GM18520 (cell line): ENCODE measurements around the gene PBOV1.
"Not testable (repeated sequence)": the region's sequence is repeated elsewhere in the genome, so short reads cannot be mapped to it uniquely, and the experiment has no call there.

Experiments
- ATAC-seq: cut with Tn5 transposase; IDR thresholded peaks from one replicate; pipeline ENCODE4 v1.9.1; 2021; ENCODE audit not compliant: unreplicated experiment

PBOV1 gene

GRCh38 chr6:138239774-138240173, 21.5 kb upstream of the PBOV1 start:
- no peak for ATAC-seq

DNA sequence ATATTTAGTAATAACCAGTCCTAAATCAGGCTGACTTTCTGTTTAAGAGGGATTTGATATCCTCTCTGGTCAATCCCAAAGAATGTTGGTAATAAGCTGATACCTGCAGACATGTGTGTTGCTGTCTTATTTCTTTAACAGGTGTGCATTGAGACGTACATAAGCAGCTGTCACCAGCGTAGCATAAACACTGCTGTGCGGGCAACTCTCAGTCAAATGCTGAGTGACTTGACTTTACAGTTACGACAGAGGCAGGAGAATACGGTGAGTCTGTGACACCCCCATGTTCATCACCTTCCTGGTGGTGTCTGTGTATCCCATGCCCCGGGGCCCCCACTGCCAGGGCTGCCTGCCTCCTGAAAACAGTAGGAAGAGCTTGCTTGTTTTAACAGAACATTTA, 20.1 kb upstream of the PBOV1 start:
- no peak for ATAC-seq

DNA sequence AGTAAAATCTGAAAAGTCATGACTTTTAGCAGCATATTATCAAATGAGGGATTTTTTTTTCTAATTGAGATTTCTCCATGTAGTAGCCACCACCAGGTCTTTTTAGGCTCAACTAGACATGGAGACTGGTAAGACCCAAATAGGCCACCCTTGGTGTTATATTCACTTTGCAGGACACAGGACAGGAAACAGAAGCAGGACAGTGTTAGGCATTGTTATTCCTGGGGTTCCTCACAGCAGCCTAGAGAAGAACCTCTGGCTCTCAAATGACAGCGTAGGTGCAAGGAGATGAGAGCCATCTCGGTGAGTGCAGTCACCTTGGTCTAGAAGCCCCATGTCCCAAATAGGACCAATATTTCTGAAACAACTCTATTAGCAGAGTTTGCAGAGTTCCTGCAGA, 19.2 kb upstream of the PBOV1 start:
- ATAC-seq = no peak

- ATAC-seq = no peak
Observed at GRCh38 chr6:138235693-138236092, 17.4 kb upstream of the PBOV1 start.

DNA sequence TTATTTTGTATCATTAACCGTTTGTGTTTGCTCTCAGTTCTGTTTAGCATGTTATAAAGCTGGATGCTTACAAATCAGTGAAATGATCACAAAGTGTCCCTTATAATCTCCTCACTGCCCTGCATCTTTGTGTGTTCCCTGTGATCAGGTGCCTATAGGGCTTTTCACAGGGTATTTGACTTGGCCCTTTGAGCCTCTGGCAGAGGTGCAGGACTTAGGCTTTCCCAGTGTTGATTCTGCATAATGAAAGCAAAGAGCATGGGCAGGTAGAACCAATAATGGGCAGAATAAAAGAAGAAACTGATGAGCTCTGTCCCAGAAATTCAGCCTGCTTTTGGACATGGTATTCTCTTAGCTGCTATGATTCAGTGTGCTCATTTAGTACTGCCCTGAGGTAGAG, 16.9 kb upstream of the PBOV1 start:
- no peak for ATAC-seq

- no peak for ATAC-seq
Observed at GRCh38 chr6:138234363-138234762, 16.1 kb upstream of the PBOV1 start.

- ATAC-seq = no peak
Observed at GRCh38 chr6:138231381-138231886, 13.1 kb upstream of the PBOV1 start.

- no peak for ATAC-seq
Observed at GRCh38 chr6:138230759-138231380, 12.6 kb upstream of the PBOV1 start.

- no peak for ATAC-seq
Observed at GRCh38 chr6:138230221-138230620, 11.9 kb upstream of the PBOV1 start.

DNA sequence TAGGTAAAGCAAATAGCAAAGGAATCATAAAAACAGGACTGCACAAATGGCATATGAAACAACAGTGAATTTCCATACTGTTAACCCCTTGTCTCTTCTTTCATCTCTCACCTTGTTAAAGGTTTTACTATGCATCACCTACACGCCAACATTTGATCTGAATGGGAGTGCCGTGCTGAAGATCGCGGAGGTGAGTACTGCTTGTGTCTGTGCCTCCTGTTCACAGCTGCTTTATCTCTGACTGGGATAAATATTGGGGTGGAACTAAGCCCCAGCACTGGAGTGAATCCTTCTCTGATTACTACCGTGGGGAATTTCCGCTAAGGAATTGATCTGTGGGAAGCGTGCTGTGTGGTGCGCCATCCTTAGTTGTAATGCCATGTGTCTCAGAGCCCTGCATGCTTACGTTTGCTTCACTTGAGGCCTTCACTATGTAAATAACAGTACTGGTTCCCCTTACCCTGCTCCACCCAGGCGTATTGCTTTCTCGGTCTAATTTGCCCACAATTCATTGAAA, 11.4 kb upstream of the PBOV1 start:
- no peak for ATAC-seq

GRCh38 chr6:138229072-138229471, 10.8 kb upstream of the PBOV1 start:
- no peak for ATAC-seq

DNA sequence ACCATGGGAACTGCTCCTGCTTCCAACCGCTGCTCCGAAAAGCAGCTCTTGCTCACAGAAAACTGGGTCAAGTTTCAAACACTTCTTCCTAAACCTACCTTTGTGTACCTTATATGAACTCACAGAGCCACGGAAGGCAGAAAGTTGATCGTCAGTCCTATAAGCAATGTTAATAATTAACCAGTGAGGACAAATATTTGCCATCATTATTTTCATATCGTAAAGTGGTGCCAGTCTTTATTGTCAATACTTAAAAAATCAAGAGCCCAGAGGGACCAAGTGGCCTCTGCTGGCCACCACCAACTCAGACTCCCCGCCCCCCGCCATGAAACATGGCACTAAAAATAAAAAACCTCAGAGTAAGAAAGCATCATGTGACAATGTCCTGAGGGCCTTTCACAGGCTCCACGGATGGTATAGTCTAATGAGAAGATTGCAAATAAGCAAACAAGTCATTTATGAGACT, 9.1 kb upstream of the PBOV1 start:
- no peak for ATAC-seq

GRCh38 chr6:138226700-138227315, 8.5 kb upstream of the PBOV1 start:
- no peak for ATAC-seq

- no peak for ATAC-seq
Observed at GRCh38 chr6:138225953-138226352, 7.7 kb upstream of the PBOV1 start.

- no peak for ATAC-seq
Observed at GRCh38 chr6:138222901-138223546, 4.7 kb upstream of the PBOV1 start.

- ATAC-seq = no peak
Observed at GRCh38 chr6:138219901-138220300, 1.6 kb upstream of the PBOV1 start.

DNA sequence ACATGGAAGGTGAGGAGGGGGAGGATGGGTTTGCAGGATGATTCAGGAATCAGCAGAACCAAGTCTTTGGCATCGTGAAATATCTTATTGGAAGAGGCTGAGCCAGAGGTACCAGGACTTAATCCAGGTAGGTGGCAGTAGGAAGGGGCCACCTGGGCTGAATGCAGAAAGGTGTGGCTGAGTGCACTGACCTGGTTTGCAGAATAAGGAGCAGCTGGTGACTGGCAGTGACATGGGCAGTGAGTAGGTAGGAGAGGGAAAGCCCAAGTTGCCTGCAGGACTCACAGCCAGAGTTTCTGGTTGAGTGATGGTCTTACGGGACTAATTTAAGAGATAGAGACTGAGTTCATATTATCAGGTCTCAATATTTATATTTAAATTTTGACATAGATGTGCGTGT, 1.1 kb upstream of the PBOV1 start:
- no peak for ATAC-seq

DNA sequence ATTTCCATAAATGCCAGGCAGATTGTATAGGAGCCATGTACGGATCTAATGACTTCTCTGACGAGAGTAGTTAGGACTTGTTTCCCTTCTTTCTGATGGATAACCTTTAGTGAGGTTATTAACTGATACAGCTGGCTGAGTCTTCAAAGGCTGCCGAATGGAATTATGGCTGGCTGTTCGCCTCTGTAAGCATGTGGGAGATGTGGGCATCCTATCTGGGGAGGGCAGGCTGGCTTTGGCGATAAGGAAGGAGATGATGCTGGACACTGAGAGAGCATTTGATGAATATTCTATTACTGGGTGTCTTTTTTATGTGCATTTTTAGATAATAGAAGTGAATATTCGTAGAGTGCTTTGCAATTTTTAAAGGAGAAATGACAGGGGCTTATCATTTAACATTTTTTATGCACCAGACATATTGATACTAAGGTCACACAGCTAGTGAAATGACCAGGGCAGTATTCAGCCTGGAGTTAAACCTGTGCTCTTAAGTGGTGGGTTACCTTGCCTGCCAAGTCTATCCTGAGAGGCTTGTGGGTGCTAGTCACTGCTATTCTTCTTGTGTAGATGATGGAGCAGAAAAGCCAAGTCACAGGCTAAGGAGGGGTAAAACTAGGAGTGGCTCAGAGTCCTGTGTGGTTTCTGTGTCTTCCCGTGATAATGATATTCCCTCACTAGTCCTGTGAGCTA, 3.1 kb downstream of the PBOV1 start:
- no peak for ATAC-seq

GRCh38 chr6:138212530-138212929, 5.8 kb downstream of the PBOV1 start:
- not testable (repeated sequence) for ATAC-seq

DNA sequence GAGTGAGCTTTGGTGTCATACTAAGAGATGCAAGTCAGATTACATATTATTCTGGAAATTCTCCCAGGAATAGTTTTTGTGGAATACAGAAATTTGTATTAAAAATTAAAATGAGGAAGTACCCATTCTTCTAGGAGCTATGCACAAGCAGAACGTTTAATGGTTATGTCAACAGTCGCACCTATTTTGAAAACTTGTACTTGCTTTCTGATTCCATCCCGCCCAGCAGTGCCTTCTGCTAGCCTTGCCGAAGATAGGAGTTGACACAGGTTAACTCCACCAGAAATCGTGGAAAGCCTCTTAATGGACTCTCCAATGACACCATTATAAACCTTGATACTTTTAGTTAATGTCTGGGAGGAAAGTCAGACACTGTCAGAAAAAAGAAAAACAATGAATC, 6.7 kb downstream of the PBOV1 start:
- ATAC-seq = no peak

- no peak for ATAC-seq
Observed at GRCh38 chr6:138211048-138211581, 7.2 kb downstream of the PBOV1 start.
